Measurements from ENCODE around the gene POPDC2.

DNA sequence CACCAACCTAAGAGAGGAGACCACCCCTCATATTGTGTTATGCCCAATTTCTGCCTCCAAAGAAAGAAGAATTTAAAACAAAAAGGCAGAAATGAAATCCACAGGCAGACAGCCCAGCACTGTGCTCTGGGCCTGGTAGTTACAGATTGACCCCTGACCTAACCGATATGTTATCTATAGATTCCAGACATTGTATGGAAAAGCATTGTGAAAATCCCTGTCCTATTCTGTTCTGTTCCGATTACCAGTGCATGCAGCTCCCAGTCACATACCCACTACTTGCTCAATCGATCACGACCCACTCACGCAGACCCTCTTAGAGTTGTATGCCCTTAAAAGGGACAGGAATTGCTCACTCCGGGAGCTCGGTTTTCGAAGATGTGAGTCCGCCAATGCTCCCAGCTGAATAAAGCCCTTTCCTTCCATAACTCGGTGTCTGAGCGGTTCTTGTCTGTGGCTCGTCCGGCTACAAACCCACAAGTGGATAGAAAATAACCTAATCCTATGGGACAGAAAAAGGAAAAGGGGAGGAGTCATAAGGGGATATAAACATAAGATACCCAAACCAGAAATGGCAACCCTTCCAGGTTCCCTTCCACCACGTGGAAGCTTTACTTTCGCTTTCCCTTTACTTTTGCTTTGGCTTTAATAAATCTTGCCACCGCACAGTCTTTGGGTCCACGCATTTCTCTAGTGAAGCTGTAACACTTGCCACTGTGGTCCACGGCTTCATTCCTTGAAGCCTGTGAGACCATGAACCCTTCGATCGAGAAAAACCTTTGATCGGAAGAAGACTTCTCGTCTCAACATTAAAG is 40.7 kb upstream of the POPDC2 start:
- no peak for TF ChIP-seq POLR2AphosphoS5 (IDR thresholded peaks at IDR 0.05; ENCODE audit: borderline replicate concordance, low read depth, low read length)
- no peak for TF ChIP-seq EZH2 (IDR thresholded peaks at IDR 0.05)
- no peak for TF ChIP-seq FOXP2 (optimal IDR thresholded peaks at IDR 0.05; ENCODE audit: control extremely low read depth, extremely low read length, insufficient read depth)

Data from SK-N-MC (cell line).